Epithelial cell of proximal tubule (primary cell): ENCODE data around the gene RPS15. TPM values are rescaled to one million over a fixed set of nuclear protein-coding genes. Genes with fewer than 3 reads are reported as not detected.

Source experiments
- DNase-seq: peaks from one replicate; pipeline ENCODE4 v3.0.0-alpha.2; 2011; ENCODE audit warnings: low read depth
- H3K4me3 ChIP-seq: 2 replicates; pipeline ENCODE4 v1.5.1; 2011; ENCODE audit warnings: low read depth, mild to moderate bottlenecking, low read length
- CTCF ChIP-seq: conservative IDR thresholded peaks from 2 replicates; pipeline ENCODE4 v1.5.1; 2012; ENCODE audit warnings: low read depth, mild to moderate bottlenecking, low read length
- total RNA-seq: library from RNA; depleted of rRNA; stranded (reverse); fragments of >200 nt; gene quantifications from 2 replicates; pipeline ENCODE4 v1.2.3, GENCODE V29; 2015

Gene RPS15
- total RNA-seq, 1 donor from 2014 or later: 3,361 TPM

- TF ChIP-seq CTCF: no peak
- H3K4me3 ChIP-seq: no peak overlapping the region
- no peak for DNase-seq
These were observed 2.2 kb downstream of the RPS15 start for GRCh38 chr19:1440418-1440801.

GRCh38 chr19:1441022-1441426, 2.8 kb downstream of the RPS15 start:
- no peak overlapping the region for H3K4me3 ChIP-seq
- no peak for DNase-seq
- TF ChIP-seq CTCF: no peak

DNA sequence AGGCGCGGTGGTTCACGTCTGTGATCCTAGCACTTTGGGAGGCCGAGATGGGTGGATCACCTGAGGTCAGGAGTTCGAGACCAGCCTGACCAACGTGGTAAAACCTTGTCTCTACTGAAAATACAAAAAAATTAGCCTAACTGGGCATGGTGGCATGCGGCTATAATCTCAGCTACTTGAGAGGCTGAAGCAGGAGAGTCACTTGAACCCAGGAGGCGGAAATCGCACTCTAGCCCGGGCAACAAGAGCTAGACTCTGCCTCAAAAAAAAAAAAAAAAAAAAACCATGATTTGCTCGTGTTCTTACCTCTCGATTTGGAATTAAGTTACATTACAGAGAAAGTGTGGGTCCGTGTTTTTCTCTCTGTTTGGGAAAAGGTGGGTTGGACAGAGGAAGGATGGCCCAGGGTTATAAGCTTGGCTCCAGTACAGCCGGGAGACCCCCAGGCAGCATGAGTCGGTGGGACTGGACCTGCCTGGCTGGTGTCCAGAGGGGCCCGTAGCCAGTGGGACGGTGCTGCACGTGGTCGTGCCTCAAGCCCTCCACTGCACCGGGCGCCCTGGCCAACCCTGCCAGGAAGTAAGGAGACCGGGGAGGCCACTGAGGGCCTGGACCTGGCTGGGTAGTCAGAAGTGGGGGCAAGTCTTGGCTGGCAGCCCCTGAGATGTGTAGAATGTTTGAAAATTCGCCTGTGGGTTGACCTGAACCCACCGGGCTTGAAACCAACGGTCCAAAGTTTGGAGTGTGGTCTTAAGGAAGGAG, 3.7 kb downstream of the RPS15 start:
- DNase-seq: no peak
- H3K4me3 ChIP-seq: no peak overlapping the region
- TF ChIP-seq CTCF: no peak

- no peak for DNase-seq
- peak overlapping the region; percentile 50 for H3K4me3 ChIP-seq
- TF ChIP-seq CTCF: peak; percentile 79
These were observed 7.2 kb downstream of the RPS15 start for GRCh38 chr19:1445185-1445931.

- DNase-seq: no peak
- no peak overlapping the region for H3K4me3 ChIP-seq
These were observed 7.9 kb downstream of the RPS15 start for GRCh38 chr19:1445932-1446712.

More at GRCh38 chr19:1445932-1446712, 7.9 kb downstream of the RPS15 start:
- no peak for TF ChIP-seq CTCF
